ACHN (cell line): Measurements from ENCODE around the gene SLC26A8.

Source experiments
- DNase-seq: peaks from one replicate; pipeline ENCODE4 v3.0.0-alpha.2; 2015
- in situ Hi-C: cut with HindIII; loops from 2 replicates; pipeline ENCODE4 v1.10.0; 2017; ENCODE audit warnings: low sequenced_read_pairs, low pct_ligation_motif_present, low pct_unique_long_range_greater_than_20kb

Gene SLC26A8, protein sequence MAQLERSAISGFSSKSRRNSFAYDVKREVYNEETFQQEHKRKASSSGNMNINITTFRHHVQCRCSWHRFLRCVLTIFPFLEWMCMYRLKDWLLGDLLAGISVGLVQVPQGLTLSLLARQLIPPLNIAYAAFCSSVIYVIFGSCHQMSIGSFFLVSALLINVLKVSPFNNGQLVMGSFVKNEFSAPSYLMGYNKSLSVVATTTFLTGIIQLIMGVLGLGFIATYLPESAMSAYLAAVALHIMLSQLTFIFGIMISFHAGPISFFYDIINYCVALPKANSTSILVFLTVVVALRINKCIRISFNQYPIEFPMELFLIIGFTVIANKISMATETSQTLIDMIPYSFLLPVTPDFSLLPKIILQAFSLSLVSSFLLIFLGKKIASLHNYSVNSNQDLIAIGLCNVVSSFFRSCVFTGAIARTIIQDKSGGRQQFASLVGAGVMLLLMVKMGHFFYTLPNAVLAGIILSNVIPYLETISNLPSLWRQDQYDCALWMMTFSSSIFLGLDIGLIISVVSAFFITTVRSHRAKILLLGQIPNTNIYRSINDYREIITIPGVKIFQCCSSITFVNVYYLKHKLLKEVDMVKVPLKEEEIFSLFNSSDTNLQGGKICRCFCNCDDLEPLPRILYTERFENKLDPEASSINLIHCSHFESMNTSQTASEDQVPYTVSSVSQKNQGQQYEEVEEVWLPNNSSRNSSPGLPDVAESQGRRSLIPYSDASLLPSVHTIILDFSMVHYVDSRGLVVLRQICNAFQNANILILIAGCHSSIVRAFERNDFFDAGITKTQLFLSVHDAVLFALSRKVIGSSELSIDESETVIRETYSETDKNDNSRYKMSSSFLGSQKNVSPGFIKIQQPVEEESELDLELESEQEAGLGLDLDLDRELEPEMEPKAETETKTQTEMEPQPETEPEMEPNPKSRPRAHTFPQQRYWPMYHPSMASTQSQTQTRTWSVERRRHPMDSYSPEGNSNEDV

DNA sequence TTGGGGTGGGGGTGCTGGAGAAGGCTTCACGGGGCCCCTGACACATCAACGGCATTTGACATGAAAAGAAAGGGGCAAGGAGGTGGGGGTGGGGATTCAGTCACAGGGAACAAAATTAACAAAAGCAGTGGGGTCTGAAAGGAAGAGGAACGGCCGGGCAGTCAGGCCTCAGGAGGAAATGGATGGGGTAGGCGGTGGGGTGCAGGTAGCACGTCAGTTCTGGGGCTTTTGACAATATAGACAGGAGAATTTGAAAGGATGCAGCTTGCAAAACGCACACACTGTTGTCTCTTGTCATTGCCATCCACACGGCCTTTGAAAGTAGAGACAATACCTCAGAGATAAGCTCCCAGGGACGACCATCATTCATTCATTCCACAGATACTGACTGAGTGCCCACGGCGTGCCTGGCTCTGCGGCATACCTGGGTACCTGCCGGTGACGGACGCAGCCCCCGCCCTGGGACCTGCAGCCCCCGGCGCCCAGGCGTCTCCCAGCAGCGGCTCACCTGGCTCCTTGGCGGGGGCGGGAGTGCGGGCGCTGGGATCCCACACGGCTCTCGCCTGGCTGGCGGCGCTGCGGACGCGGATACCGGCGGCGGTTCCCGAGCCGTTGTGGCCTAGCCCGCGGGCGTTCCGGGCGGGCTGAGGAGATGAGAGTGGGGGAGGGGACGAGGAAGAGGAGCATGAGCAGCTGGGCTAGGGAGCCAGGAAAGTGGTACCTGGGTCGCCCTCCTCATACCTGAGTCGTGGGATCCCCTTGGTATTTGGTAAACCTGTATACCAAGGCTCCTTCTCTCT is at the start of gene SLC26A8:
Gene SLC26A8, minus strand, starts transcription at position 646 of the 800 bp plus-strand sequence. CDS start 4,934 bp downstream, outside the sequence.
- in situ Hi-C loops, result no loop called here
- no peak for DNase-seq

DNA sequence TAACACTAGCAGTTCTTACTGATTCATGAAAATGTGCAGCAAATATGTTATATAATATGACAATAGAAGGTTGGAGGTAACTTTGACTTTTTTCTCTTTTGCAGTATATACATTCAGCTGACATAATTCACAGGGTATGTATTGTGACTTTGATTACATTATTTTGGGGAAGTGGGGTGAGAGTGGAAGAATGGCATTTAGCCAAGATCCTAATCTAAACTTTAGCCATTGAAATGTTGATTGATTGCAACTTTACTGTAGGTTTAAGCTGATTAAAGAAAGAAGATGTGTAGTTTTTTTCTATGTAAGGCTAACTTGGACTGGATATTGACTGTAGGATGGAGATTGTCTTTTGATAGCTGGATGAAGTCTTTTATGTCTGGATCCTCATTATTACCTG is 49.1 kb upstream of the SLC26A8 start:
- in situ Hi-C loops, result no loop called here
- DNase-seq, result no peak

DNA sequence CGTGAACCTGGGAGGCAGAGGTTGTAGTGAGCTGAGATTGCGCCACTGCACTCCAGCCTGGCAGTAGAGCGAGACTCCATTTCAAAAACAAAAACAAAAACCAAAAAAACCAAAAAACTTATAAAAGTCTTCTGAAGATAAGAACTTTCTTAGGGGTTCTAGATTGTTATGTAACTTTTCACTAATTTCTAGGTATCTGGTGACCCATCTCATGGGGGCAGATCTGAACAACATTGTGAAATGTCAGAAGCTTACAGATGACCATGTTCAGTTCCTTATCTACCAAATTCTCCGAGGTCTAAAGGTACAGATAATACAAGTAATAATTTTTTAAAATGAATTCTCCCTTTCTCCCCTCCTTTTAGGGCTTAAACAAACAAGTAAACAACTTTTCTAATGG is 48.2 kb upstream of the SLC26A8 start:
- no peak for DNase-seq
- in situ Hi-C loops, result no loop called here

DNA sequence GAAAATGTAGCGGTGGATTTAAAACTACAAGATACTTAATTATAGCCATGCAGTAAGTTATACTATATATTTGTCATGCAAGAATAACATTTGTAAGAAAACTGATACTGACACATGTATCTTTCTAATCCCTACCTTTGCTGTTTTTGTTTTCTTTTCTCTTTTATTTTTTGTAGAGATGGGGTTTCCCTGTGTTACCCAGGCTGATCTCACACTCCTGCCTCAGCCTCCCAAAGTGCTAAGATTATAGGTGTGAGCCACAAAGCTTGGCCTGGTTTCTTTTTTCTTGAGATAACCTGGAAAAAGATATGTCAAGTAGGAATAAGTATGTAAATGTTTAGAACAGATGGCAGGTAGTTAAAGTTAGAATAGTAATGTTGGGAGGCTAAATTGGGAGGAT is 47.3 kb upstream of the SLC26A8 start:
- in situ Hi-C loops, result no loop called here
- DNase-seq, result no peak

DNA sequence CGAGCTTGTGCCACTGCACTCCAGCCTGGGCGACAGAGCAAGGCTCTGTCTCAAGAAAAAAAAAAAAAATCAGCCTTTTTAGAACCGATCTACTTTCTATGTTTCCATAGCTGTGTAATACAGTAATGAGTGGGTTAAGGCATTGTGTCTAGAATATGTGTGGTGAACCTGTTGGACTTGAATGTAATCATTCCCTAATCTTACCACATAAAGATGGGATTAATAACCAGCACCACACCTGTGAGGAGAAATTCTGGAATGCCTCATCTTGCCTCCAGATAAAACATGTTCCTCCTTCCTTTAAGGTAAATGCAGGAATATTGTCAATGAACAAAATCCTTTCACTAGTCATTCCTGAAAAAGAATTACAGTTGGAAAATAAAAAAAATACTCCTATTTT is 46.8 kb upstream of the SLC26A8 start:
- in situ Hi-C loops, result no loop called here
- no peak for DNase-seq

DNA sequence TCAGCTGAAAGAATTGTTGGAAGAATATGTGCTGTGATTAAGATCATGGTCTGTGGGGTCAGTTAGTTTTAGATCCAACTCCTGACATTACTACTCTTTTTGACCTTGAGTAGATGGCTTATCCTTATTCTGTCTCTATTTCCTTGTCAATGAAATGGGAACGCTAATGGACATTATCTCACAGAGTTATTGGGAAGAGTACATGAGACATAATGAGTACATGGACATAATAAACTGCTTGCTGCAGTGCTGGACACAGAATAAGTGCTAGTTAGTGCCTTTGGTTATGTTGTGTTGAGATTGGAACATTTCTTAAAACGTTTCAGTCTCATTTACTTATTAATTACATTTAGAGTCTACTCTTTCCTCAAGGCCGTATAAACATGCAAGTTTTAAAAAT is 45.8 kb upstream of the SLC26A8 start:
- in situ Hi-C loops, result no loop called here
- DNase-seq, result no peak

DNA sequence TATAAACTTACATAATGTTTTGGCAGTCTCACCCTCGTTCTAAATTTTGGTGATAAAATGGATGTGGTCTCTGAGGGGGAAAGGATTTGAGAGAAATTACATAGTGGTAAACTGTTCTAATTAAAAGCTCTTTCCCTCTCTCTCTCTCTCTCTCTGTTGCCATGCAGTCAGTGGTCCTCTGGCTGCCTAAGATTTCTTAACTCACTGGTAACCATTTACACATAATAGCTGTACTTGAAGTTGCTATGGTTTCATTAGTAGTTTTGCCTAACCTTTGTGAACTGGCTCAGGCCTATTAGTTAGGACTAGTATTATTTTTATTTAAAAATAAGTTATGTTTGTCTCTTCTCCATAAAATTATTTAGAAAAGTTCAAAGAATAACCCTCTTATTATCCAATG is 45.1 kb upstream of the SLC26A8 start:
- no peak for DNase-seq
- in situ Hi-C loops, result no loop called here

DNA sequence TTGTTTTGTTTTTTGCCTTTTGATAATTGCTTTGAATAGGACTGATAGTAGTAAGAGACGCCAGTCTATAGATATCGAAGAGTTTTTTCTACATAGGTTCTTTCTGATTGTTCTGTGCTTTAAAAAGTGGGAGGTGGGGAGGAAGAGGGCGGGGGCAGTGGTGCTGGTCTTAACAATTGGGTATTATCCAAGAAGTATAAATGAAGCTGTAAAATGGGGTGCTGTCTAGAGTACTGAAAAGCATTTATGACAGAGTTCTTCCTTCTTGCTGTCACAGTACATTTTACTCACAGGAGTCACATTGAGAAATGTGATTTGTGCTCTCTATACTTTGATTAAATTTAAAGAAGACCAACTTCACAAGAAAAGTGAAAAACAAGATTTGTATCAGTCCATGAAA is 44.1 kb upstream of the SLC26A8 start:
- no peak for DNase-seq
- in situ Hi-C loops, result no loop called here

DNA sequence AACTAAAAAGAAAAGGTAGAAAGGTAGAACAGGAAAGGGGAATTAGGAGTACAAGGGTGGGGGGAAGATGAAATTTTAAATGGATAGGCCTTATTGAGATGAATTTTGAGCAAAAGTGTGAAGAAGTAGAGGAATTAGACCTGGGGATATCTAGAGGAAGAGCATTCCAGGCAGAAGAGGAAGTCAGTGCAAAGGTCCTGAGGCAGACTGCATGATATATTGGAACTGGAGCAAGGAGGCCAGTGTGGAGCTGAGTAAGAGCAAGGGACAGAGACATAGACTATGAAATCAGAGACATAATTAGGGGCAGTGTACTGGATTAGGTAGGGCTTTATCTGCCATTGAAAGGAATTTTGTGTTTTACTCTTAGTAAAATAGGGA is 43.6 kb upstream of the SLC26A8 start:
- DNase-seq, result no peak
- in situ Hi-C loops, result no loop called here

DNA sequence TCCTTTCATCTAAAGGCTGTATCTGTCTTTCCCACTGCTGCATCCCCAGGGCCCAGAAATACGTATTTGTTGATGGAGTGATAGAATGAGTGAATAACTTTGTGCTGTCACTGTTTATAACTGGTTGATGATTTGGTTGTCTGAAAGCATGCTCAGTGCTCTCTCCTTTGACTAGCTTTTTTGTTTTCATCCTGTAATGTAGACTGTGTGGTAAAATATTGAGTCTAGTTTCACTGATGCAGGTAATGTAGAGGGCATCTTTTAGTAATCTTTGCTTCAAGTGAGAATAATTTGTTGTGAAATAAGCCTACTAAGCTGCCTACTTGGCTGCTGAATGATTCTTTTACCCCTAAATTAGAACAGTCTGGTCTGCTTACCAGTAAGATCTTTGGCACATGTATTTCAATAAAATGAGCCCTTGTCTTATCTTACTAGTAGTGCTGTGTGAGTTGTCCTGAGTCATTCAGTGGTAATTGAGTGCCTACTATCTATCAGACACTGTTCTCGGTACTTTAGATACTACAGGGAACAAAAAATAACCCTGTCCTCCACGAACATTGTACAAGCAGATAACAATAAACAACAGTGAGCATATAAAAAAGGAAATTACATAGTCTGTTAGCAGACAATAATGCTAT is 43.1 kb upstream of the SLC26A8 start:
- in situ Hi-C loops, result no loop called here
- DNase-seq, result no peak

DNA sequence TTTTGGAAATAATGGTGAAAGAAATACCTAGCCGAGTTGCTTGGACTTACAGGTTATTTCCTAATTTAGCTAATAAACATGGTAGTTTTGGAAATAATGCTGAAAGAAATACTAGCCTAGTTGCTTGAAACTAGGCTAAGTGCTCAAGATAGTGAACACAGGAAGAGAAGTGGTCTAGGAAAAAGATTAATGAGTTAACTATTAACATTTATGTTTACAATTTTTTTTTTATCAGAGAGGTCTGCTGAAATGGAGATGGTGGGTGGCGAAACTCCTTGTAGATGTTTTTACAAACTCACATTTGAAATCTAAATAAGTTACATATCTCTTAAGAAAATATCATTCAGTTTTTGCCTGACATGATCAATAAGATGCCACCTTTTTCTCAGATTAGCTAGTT is 42.4 kb upstream of the SLC26A8 start:
- no peak for DNase-seq
- in situ Hi-C loops, result no loop called here

DNA sequence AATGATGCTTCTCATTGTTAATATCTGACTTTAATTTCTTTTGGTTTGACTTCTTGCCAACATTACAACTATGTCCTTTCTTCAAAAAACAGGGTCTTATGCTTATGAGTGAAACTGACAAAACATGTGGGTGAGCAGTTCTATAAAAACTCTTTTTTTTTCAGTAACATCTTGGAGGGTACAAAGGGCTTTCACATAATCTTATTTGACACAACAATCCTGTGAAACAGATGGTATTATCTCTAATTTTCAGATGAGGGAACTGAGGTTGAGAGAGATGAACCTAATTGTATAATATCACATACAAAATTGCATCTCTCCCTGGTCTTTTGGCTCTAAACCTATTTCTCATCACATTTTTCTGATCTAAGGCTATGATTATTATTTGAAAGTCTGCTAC is 41.5 kb upstream of the SLC26A8 start:
- in situ Hi-C loops, result no loop called here
- no peak for DNase-seq

DNA sequence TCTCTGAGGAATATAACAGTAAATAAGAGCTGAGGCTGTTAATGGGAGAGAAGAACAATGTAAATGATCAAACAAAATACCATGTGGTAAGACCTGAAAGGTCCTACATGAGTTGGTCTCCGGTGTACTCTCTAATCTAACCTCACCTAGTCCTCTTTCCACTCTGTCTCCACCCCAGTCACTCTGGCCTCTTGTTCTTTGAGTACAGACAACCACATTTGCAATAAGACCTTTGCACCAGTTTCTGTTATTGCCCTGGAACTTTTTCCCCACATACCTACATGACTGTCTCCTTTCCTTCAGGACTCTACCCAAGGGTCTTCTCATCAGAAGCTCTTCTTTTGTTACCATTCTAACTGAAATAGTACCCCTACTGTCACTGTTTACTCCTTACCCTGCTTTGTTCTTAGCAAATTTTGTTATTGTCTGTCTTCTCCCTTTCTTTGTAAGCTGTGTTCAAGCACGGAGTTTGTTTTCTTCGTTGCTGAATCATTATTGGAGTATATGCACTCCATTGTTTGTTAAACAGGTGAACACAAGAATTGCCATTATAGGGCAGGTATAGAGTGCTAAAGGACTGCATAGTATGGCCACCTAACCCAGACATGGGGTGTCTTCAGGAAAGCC is 40.4 kb upstream of the SLC26A8 start:
- in situ Hi-C loops, result no loop called here
- no peak for DNase-seq

DNA sequence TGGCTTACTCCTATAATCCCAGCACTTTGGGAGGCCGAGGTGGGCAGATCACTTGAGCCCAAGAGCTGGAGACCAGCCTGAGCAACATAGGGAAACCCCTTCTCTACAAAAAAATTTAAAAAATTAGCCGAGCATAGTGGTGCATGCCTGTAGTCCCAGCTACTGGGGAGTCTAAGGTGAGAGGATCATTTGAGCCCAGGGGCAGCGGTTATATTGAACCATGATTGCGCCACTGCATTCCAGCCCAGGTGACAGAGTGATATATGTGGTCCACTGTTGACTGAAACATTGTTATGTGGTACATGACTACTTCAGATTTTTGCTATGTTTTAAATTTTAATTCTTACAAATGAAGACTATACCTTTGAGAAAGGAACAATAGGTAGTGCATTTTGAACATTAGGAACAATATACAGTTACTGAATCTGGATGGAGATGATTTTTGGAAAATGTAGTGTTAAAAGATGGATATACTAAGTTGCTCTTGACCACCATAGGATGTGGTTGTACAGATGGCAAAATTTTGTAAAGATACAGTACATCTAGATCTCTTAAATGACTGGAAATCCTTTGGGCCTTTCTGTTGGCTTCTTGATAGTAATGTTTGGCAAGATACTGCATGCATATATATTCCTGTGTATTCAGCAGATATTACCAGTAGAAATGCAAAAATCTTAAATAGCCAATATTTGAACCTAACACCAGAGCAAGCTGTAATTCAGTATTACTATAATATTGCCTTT is 39.0 kb upstream of the SLC26A8 start:
- in situ Hi-C loops, result no loop called here
- DNase-seq, result no peak

DNA sequence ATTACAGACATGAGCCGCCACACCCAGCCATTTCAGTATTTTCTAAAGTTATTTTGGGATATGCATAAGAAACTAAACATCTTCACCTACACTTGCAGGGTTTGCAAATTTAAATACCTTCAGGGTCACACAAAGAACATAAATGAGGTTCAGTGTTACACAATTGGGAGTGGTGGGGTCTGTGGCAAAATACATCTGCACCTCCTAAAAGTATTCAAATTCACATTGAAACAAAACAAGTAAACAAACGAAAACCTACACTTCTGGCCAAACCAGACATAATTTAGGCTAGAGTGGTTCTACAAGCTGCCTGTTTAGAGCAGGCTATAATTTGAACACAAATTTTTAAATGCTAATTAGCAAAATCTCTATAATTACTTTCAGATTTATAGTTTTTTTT is 37.8 kb upstream of the SLC26A8 start:
- in situ Hi-C loops, result no loop called here
- no peak for DNase-seq

DNA sequence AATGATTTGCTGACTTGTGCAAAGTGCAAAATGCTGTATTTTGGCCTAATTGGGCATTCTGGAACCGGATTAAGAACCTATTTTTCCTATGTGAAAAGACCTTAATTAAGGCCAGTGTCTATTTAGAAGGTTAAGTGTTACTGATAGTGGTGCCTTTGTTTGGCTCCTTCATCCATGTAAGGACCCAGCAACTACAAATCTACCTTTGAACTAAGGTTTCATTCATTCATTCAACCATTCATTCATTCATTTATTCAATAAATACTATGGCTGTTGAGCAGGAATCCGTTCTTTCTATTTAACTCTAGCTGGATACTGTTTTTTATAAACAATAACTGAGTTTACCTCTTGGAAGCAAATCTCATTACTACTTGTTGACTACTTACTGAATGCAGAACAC is 36.8 kb upstream of the SLC26A8 start:
- no peak for DNase-seq
- in situ Hi-C loops, result no loop called here

DNA sequence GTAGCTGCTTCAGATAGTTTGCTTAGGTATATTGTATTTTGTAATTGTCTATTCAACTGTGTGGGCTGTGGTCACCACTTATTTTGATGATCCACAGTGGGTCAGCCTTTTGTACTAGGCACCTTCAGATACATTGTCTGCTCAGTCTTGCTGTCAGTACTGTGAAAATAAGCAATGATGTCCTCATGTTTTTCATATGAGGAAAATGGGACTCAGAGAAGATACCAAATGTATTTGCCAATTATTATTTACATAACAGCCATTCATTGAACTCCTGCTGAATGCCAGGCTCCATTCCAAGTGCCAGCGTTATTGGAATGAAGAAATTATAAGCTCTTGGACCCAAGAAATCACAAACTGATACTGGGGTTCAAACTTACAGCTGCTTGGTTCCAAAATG is 31.7 kb upstream of the SLC26A8 start:
- in situ Hi-C loops, result no loop called here
- DNase-seq, result no peak
